GM12801 (cell line): ENCODE measurements around the gene NIT2.

Source experiments
- CTCF ChIP-seq: IDR thresholded peaks from one replicate; pipeline ENCODE4 v1.5.1; 2011; ENCODE audit warnings: control low read depth; ENCODE audit not compliant: insufficient read length; ENCODE audit errors: extremely low read depth

The NIT2 gene

DNA sequence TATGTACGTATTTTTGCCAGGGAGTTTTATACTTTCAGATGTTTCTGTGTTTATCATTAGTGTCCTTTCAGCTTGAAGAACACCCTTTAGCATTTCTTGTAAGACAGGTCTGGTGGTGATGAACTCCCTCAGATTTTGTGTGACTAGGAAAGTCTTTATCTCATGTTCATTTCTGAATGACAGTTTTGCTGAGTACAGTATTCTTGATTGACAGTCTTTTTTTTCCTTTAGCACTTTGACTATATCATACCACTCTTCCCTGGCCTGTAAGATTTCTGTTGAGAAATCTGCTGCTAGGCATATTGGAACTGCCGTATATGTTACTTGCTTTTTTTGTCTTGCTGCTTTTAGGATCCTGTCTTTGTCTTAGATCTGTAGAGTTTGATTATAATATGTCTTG, 72.6 kb downstream of the NIT2 start:
- TF ChIP-seq CTCF, result no peak

GRCh38 chr3:100407977-100408532, 73.5 kb downstream of the NIT2 start:
- TF ChIP-seq CTCF, result no peak
